Stimulated activated CD8-positive, alpha-beta memory T cell treated with anti-CD3 and anti-CD28 coated beads, Interleukin-12 subunit alpha, Interleukin-12 subunit beta, amount 100 ng/mL, for 4 hours (primary cell): ENCODE data around the gene C15orf40.
"Not testable (repeated sequence)": the region's sequence is repeated elsewhere in the genome, so short reads cannot be mapped to it uniquely, and the experiment has no call there.

Experiments
- DNase-seq: peaks from one replicate; pipeline ENCODE4 v3.0.0-alpha.2; 2020; ENCODE audit warnings: low read depth

Gene C15orf40

DNA sequence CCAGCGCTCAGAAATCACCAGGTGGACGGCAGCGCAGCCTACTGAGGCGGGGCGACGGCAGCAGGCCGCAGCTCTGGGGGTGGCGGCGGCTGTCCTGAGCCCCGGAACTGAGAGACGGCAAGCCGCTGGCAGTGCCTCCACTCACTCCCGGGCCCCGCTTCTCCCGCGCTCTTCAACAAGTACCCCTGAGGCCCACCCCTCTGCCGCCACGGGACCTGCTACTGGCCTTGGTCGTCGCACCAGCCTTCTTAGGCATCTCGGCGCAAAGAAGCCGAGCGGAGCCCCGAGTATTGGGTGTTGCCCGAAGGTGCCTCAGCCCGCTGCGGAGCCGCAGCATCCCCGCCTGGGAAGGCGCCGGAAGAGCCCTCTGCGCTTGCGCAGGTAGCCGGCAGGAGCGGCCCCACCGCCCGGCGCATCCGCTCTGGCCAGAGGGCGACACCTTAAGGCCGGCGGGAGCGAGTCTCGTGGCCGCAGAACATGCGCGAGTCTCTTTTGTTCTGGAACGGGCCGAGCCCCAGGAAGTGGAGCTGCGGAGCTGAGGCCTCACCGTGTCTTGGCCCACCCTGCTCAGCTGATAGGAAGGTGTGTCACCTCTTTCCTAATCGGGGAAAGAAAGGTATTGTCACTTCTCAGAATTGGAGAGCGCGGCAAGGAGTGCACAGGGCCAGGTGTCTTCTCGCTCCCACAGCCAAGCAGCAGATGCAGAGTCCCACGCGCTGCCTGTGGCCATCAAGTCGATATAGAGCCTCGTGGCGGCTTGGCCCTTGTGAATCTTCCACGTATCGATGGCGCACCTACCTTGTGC is at the start of gene C15orf40:
Gene C15orf40, minus strand, starts transcription at position 369 of the 805 bp plus-strand sequence. Its CDS starts 32 bp downstream, at position 337.
- DNase-seq: peak; percentile 78

DNA sequence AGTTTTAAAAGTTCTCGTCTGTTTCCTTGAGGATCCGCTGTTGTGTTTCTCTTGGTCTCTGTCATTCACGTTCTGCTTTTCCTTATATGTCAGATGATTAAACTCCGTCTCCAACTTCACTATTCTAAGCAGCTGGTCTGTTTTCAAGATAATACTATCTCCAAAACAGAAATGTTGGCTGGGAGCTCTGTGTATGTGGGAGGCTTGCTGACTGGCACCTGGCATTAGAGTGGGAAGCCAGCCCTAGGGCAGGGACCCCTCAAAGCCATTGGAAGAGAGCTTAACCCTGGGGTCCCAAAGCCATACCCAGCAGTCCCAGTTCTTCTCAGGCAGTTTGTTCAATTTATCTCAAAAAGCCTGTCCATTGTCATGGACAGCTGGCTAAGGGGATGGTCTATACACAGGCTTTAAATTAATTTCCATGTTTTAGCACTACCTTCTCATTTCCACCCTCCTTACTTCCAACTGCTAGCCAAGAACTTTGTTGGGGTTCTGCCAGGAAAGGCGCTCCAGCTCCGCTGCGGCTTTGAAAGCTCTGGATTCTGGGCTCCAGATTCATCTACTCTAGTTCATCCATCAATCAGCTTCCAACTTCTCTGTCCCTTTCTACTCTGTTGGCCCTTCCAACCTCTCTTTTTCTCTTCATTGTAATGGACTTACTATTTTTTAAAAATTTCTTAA is 46.4 kb upstream of the C15orf40 start:
- DNase-seq: no peak

DNA sequence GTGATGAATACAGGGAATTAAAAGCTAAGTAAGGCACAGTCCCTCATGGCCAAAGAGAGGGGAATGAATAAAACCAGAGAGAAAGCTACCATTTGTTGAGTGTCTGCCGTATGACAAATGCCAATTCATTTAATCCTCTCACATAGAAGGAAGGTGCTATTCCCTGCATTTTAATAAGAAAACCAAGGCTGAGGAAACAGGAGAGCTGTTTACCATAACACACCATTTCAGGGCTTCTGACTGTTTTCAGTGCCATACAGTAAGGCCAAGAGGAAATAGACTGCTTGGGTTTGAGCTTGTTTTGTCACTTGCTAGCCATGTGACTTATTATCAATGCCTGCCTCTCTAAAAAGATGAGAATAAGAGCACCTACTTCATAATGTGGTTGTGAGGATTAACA is 45.6 kb upstream of the C15orf40 start:
- no peak for DNase-seq

DNA sequence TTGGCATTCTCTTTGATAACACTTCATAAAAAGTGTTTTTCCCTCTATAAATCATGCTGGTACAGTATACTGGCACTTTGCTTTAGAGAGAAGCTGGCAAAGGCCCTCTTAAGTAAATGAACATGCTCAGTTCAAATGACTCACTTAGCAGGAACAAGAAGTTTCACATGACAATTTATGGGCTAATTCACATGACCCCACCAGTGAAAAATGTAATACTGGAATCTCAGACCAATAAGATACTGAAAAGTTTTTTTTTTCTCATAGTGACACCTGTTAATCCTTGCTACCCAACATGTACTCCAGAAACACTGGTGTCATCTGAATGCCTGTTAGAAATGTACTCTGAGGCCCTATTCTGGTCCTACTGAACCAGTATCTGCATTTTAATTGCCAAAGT is 41.7 kb upstream of the C15orf40 start:
- no peak for DNase-seq

DNA sequence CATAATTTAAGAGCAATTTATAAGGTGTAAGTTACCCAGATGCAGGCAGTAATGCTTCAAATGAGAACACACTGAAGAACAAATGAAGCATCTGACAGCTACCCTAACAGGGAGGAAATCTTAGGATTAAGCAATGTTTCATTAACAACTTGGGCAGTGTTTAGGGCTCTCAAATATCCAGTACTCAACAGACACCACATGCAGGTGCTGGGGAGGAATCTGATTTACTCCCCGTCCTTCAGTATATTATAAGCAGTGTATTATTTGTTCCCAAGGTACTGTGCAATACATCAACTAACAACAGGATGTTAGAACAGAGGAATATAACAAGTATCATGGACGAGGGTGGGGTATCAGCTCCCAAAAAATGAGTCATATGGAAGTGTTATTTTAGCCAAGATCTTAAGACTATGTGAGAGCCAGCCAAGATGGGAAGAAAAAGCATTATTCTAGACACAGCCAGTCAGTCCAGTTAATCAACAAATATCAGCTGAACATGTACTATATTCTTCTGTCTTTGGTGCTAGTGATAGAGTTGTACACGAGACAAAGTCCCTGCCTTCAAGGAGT is 35.2 kb upstream of the C15orf40 start:
- no peak for DNase-seq

DNA sequence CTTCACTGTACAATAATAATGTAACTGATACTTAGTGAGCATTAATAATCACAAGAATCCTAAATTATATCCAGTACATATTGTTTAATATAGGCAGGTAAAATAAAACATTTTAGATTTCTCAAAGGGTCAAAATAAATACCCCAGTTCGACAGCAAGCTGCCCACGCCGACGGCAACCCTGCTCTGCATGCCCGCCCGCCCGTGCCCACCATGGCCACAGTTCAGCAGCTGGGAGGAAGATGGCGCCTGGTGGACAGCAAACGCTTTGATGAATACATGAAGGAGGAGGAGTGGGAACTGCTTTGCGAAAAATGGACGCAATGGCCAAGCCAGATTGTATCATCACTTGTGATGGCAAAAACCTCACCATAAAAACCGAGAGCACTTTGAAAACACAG is 32.7 kb upstream of the C15orf40 start:
- DNase-seq: no peak

DNA sequence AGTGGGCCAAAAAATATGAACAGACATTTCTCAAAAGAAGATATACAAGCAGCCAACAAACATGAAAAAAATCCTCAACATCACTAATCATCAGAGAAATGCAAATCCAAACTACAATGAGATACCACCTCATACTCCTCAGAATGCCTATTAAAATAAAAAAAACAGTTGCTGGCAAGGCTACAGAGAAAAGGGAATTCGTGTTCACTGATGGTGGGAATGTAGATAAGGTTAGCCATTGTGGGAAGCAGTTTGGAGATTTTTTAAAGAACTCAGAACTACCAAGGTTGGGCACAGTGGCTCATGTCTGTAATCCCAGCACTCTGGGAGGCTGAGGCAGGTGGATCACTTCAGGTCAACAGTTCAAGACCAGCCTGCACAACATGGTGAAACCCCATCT is 27.8 kb upstream of the C15orf40 start:
- no peak for DNase-seq

DNA sequence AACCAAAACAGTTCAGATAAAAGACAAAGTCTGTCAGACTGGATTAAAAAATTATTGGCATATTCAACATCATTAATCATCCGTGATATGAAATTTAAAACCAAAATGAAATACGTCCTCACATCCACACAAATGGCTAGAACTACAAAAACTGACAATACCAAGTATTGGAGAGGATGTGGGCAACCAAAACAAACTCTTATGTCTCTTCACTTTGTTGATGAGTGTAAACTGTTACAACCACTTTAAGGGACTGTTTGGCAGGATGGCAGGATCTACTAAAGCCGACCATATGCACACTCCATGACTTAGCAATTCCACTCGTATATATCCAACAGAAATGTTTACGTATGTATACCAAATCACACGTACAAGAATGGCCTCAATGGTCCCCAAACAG is 24.8 kb upstream of the C15orf40 start:
- DNase-seq: no peak

DNA sequence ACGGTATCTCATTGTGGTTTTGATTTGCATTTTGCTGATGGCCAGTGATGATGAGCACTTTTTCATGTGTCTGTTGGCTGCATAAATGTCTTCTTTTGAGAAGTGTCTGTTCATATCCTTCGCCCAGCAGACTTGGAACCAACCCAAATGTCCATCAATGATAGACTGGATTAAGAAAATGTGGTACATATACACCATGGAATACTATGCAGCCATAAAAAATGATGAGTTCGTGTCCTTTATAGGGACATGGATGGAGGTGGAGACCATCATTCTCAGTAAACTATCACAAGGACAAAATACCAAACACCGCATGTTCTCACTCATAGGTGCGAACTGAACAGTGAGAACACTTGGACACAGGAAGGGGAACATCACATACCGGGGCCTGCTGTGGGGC is 19.8 kb upstream of the C15orf40 start:
- not testable (repeated sequence) for DNase-seq

DNA sequence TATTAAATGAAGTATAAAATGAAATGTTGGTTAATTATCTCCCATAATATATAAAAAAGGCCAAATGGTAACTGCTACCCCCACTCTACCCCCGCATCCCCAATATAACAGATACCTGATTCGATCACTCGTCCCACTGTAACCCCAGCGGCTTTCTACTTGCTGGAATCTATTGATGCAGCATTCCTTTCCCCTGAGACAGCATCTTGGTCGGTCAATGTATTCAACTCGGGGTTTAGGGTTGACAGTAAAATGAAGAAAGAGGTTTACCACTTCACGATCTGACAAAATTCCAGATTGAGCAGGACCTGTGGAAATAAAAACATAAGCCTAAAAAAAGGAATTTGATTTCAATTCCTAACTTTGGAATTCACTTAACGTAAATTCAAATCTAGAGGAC is 18.6 kb upstream of the C15orf40 start:
- DNase-seq: no peak

DNA sequence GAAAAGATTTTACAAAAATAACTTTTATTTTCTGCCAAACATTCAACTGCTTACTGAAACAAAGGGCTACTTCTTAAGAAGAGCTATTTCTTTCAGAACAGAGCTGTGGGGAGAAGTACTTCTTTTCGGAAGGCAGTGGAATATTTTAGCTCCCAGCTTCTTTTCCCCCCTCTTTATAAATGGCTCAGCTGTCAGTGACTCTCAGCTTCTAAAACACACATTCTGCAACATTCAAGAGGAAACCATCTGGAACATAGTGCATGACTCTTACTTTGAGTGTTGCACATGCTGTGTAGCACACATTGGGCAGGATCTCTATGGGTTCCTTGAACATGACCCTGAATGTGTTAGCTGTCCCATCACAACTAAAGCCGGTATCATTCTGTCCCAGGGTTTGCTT is 7.0 kb upstream of the C15orf40 start:
- no peak for DNase-seq

DNA sequence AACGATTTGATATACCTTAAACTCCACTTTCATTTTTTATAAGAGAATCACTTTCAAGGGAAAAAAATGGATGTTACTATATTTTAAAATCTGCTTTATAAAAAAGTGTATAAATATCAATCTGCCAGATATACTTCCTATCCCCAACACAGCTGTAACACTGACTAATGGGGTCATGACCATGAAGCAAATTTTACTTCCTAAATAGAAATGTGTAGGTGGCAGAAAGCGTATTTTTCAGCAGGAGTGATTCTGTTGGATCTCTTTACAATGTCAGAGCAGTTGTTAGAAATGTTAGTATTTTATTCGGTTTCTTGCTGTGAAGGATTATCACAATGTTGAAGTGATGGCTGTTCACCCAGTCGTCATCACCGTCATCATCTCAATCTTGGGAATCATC is 5.5 kb upstream of the C15orf40 start:
- no peak for DNase-seq

DNA sequence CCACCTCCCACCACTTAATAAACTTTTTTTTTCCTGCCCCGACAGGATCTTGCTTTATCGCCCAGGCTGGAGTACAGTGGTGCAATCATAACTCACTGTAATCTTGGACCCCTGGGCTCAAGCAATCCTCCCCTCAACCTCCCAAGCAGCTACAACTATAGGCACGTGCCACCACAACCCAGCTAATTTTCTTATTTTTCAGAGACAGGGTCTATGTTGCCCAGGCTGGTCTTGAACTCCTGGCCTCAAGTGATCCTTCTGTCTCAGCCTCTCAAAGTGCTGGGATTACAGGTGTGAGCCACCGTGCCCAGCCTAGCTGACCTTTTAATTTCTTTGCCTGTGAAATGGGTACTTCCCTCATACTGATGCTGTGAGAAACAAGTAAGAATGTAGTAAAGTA is 3.9 kb upstream of the C15orf40 start:
- DNase-seq: no peak

DNA sequence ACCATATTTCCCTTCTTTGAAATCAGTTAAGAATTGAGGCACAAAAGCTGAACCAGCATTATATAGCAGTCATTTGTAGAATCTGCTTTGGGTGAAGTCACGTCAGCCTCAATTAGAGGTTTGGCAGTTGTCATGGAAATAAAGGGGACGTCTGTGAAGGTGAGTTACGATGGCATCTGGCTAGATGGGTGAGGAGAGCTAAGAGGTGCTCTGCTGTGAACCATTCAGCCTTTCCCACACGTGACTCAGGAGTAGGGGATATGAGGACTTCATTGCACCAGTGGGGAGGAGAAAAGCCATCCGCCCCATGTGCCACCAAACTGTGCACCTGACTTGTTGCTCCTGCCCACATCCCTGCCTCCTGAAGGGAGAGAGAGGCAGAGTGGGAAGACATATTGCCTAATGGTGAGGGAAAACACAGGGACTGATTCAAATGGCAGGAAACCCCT is 2.8 kb upstream of the C15orf40 start:
- no peak for DNase-seq

DNA sequence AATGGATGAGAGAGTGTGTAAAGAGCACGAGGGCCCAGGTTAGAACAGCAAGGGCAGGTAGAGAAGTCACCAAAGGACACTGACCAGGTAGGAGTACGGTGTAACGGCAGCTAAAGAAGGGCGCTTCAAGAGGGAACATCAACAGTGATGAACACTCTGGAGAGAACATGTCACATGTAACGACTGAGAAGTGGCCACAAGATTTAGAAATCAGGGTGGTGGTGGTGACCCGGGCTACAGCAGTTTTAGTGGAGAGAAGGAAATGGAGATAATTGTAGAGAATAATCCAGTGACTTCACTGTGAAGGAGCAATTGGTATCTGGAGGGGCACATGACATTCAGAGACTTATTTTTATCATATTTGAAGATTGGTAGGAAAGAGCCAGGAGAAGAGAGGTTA is 1.2 kb upstream of the C15orf40 start:
- no peak for DNase-seq

DNA sequence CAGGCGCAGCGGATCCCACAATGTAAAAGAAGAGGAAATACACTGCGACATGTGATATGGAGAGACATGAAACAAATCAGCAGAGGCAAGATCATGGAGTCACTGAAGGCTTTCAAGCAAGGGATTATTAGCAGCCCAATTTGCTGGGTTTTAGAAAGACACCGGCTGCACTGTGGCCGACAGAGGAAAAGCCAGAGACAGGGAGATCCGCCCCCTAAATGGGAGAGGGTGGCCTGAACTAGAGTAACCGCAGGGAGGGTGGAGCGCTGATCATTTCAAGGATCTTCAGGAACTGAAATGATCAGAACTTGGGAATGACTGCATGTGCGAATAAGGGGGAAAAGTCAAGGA is 612 bp upstream of the C15orf40 start:
- DNase-seq: no peak

DNA sequence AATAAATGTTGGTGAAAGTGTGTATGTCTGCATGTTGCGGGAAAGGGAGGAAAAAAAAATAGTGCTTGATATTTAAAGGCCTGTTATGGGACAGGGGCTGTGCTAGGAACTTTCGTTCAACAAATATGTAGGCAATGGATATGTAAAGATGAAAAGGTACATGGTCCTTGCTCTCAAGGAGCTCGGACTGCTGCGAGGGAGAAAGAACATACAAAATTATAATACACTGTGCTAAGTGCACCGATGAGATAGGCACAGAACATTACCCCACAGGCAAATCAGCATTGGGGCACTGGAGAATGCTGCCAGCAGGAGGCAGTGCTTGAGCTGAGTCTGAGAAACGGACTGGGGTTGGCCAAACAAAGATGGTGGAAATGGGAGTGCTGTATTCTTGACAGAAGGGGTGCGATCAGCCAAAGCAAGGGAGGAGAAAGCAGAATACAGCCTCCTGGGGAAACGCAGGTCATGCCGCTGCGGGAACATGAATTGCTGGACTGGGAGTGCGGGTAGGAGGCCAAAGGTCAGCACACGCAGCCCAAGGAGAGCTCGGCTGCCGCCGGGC is 649 bp downstream of the C15orf40 start:
- peak; percentile 55 for DNase-seq

DNA sequence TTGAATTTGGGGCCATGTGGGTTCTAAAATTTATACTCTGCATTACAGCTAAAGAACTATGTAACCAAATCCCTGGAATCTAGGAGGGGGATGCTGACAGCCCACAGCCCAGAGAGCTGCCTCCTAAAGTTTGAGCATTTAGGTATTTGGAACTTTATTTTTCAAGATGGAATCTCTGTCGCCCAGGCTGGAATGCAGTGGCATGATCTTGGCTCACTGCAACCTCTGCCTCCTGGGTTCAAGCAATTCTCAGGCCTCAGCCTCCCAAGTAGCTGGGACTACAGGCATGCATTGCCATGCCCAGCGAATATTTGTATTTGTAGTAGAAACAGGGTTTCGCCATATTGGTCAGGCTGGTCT is 10.8 kb downstream of the C15orf40 start:
- DNase-seq: not testable (repeated sequence)

DNA sequence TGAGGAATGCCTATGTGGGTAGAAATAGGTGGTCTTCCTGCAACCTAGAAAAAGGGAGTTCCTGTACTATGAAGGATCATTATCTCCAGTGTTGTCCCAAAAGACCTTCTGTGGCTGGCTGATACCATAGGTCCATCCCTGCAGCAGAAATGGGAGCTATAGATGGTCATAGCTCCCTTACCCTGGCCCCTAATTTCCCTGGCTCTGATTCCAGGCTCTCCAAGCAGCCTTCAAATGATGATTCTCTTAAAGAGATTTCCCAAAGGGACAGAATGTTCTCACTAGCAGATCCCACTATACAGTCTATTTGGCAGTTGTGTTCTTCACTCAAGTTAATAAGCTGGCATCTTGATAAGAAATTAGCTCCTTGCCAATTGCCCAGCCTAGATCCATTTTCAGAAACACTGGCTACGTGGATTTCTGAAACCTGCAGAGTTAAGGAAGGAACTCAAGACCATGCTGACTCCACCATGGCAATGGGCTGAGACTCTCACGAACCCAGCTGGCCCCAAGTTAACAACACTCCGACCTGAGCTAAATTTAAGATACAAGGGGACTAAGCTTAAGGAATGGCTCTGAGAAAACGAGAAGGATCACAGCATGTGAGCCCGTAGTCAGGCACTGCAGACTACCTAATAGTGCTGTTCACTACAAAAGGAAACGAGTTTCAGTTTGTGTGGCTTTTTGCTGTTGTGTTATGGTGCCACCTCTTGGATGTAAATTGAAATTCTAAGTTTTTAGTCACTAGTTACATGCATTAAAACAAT is 11.4 kb downstream of the C15orf40 start:
- DNase-seq: no peak

DNA sequence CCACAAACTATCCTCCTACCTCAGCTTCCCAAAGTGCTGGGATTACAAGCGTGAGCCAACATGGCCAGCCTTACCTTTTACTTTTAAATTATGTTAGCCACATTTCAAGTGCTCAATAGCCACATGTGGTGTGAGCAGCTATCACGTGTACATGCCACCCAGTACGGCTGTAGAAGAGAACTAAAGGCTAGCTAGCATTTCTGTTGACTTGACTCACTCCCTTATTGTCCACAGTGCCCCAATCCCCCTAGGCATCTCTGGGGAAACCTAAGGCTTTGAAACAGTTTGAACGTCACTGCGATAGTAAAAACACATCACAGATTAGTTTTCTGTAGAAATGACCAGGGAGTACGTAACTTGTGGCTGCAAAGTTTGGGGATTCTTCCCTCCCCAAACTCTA is 12.0 kb downstream of the C15orf40 start:
- no peak for DNase-seq

DNA sequence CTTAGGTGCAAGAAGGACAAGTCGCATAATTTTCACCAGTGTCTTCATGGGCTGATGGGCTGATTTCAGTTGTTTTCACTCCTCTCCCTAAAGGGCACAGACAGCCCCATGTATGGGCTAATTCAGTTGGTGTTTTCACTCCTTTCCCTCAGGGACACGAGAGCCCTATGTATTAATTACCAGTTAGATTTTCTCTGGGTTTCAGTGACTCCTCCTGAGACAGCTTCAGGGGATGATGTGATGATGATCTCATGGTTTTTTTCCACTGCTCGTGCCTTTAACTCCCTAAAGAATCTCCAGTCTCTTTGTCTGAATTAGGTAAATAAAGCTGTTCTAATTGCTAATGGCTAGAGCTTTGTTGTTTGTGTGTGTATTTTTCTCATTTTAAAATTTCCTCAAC is 15.5 kb downstream of the C15orf40 start:
- no peak for DNase-seq

DNA sequence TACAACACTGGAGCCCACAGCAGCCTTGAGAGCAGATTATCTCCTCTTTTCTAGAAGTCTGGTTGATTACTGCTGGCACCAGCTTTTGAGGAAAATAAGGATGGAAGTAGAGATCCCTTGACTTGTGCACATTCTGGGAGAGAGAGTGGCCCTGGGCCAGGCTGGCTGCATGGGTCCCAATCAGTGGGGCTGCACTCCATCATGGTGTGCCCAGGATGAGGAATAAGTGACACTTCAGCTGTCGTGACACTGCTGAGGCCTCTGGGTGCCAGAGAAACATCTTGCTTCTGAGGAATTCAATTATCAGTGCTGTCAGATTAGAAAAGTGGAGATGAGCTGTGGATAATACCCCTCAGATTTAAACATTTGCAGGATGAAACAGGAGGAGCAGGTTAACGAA is 16.4 kb downstream of the C15orf40 start:
- no peak for DNase-seq
